SK-N-SH (cell line): Measurements from ENCODE around the gene PHC3. TPM values are rescaled to one million over a fixed set of nuclear protein-coding genes. Genes with fewer than 3 reads are reported as not detected.

Experiments used
- CTCF ChIA-PET: fragments of 300-600, 350-600 bp; formaldehyde crosslinking; extraction: SDS; loops from one replicate; lab custom pipeline; 2021; lab: Yijun Ruan, JAX
- POLR2A ChIA-PET: fragments of 350-600 bp; sonication (Branson Sonifier 250); formaldehyde crosslinking; extraction: SDS; loops from one replicate; lab custom pipeline; 2020; ENCODE audit warnings: antibody characterized with exemption, inconsistent platforms; lab: Yijun Ruan, JAX
- DNase-seq: peaks from one replicate; pipeline ENCODE4 v3.0.0; 2012
- H2AFZ ChIP-seq: fragments of 200-600 bp; sonication (generic); 2 replicates; pipeline ENCODE4 v1.8.1; 2016; ENCODE audit warnings: antibody characterized with exemption, mild to moderate bottlenecking, low read depth
- H3F3A ChIP-seq: fragments of 200-600 bp; sonication (generic); replicated peaks from 2 replicates; pipeline ENCODE3; 2016; ENCODE audit warnings: antibody characterized with exemption, mild to moderate bottlenecking; ENCODE audit not compliant: insufficient read depth
- H3K27ac ChIP-seq, 2 experiments: fragments of 200-500 bp in 1 of 2; fragments of 200-600 bp in 1 of 2; sonication (Bioruptor generic) in 1 of 2; sonication (generic), shearing (Covaris generic) in 1 of 2; 2 replicates each; pipeline versions ENCODE4 v1.5.1 to v1.6.1; 2014 to 2016; ENCODE audit warnings: low read depth in 2 of 2, inconsistent platforms in 1 of 2, low read length in 1 of 2, mild to moderate bottlenecking in 1 of 2, mixed read lengths in 1 of 2
- H3K27me3 ChIP-seq: fragments of 200-600 bp; sonication (generic), shearing (Covaris generic); 2 replicates; pipeline ENCODE4 v1.6.1; 2016; ENCODE audit warnings: mixed run types; ENCODE audit not compliant: insufficient read depth
- H3K36me3 ChIP-seq, 2 experiments: fragments of 200-500 bp in 1 of 2; fragments of 200-600 bp in 1 of 2; sonication (Bioruptor generic) in 1 of 2; sonication (generic) in 1 of 2; replicated peaks in 1 of 2; 2 replicates each; pipeline versions ENCODE3 to v1.5.1; 2014 to 2016; ENCODE audit warnings: low read length in 1 of 2, mild to moderate bottlenecking in 1 of 2; ENCODE audit not compliant: insufficient read depth in 2 of 2, control insufficient read depth in 1 of 2
- H3K4me1 ChIP-seq, 2 experiments: fragments of 200-500 bp in 1 of 2; fragments of 200-600 bp in 1 of 2; sonication (Bioruptor generic) in 1 of 2; sonication (generic), shearing (Covaris generic) in 1 of 2; 2 replicates each; pipeline versions ENCODE4 v1.5.1 to v1.6.1; 2014 to 2016; ENCODE audit warnings: low read depth in 1 of 2, low read length in 1 of 2, mixed run types in 1 of 2; ENCODE audit not compliant: insufficient read depth in 2 of 2, control insufficient read depth in 1 of 2
- H3K4me2 ChIP-seq: fragments of 200-600 bp; sonication (generic), shearing (Covaris generic); 2 replicates; pipeline ENCODE4 v1.6.1; 2017; ENCODE audit warnings: mixed run types
- H3K4me3 ChIP-seq, 2 experiments: fragments of 200-500 bp in 1 of 2; fragments of 200-600 bp in 1 of 2; sonication (Bioruptor generic) in 1 of 2; sonication (generic), shearing (Covaris generic) in 1 of 2; 2 replicates each; pipeline versions ENCODE4 v1.5.1 to v1.8.1; 2014 to 2016; ENCODE audit warnings: low read depth in 2 of 2, inconsistent platforms in 1 of 2, low read length in 1 of 2, mild to moderate bottlenecking in 1 of 2, mixed read lengths in 1 of 2, moderate library complexity in 1 of 2
- H3K79me2 ChIP-seq: fragments of 200-600 bp; sonication (generic); 2 replicates; pipeline ENCODE4 v1.8.1; 2017; ENCODE audit warnings: mild to moderate bottlenecking; ENCODE audit not compliant: insufficient read depth
- H3K9ac ChIP-seq: fragments of 200-600 bp; sonication (generic); 2 replicates; pipeline ENCODE4 v1.6.1; 2017; ENCODE audit warnings: mixed run types
- H3K9me2 ChIP-seq: fragments of 200-600 bp; sonication (generic); 2 replicates; pipeline ENCODE4 v1.6.1; 2017; ENCODE audit warnings: mixed run types
- H3K9me3 ChIP-seq: fragments of 200-600 bp; sonication (generic); 2 replicates; pipeline ENCODE4 v1.6.1; 2017; ENCODE audit warnings: mixed run types, mild to moderate bottlenecking, moderate library complexity
- H4K20me1 ChIP-seq: fragments of 200-600 bp; sonication (generic); 2 replicates; pipeline ENCODE4 v1.6.1; 2017; ENCODE audit warnings: mild to moderate bottlenecking, mixed run types; ENCODE audit not compliant: insufficient read depth
- FOSL2 ChIP-seq: IDR thresholded peaks from 2 replicates; pipeline ENCODE4 v1.4.0; 2012; ENCODE audit warnings: low read depth, mild to moderate bottlenecking, moderate library complexity, borderline replicate concordance
- FOXJ3 ChIP-seq: sonication (generic); formaldehyde crosslinking; IDR thresholded peaks from 2 replicates; pipeline ENCODE4 v1.5.1; 2020; ENCODE audit warnings: mild to moderate bottlenecking, missing genetic modification reagents
- FOXM1 ChIP-seq: IDR thresholded peaks from 2 replicates; pipeline ENCODE4 v1.4.0; 2012; ENCODE audit warnings: low read depth, mild to moderate bottlenecking
- GABPA ChIP-seq: IDR thresholded peaks from 2 replicates; pipeline ENCODE4 v1.4.0; 2012; ENCODE audit warnings: low read depth, mild to moderate bottlenecking
- GATA2 ChIP-seq: sonication (generic); formaldehyde crosslinking; IDR thresholded peaks from 2 replicates; pipeline ENCODE4 v1.5.0; 2020; ENCODE audit warnings: mild to moderate bottlenecking, missing genetic modification reagents
- MXI1 ChIP-seq: IDR thresholded peaks from 2 replicates; pipeline ENCODE4 v1.6.1; 2012; ENCODE audit warnings: mild to moderate bottlenecking, low read depth, low read length, improper control_type of control experiment
- RAD21 ChIP-seq: IDR thresholded peaks from 2 replicates; pipeline ENCODE4 v1.6.1; 2012; ENCODE audit warnings: mild to moderate bottlenecking, low read length
- RCOR1 ChIP-seq: fragments of 150-350 bp; IDR thresholded peaks from 2 replicates; pipeline ENCODE4 v1.6.1; 2017; ENCODE audit warnings: antibody characterized with exemption, low read length
- SMC3 ChIP-seq: IDR thresholded peaks from 2 replicates; pipeline ENCODE4 v1.6.1; 2012; ENCODE audit warnings: low read depth, low read length, improper control_type of control experiment
- TAF1 ChIP-seq: IDR thresholded peaks from 2 replicates; pipeline ENCODE4 v1.6.1; 2012; ENCODE audit warnings: low read depth, mild to moderate bottlenecking, low read length, moderate library complexity, borderline replicate concordance
- TCF12 ChIP-seq: IDR thresholded peaks from 2 replicates; pipeline ENCODE4 v1.4.0; 2012
- TEAD4 ChIP-seq: IDR thresholded peaks from 2 replicates; pipeline ENCODE4 v1.4.0; 2012; ENCODE audit warnings: mild to moderate bottlenecking, borderline replicate concordance; ENCODE audit not compliant: insufficient read depth
- WGBS: methylation state at CpG from one replicate; pipeline ENCODE4 v1.1.6; 2017; ENCODE audit warnings: low lambda C conversion rate; 5-methylcytosine and 5-hydroxymethylcytosine counted together
- polyA plus RNA-seq, 3 experiments: library from polyadenylated mRNA; depleted of rRNA; stranded (reverse); fragments of >200 nt; gene quantifications; 2 replicates each; pipeline ENCODE4 v1.2.3, GENCODE V29; 2012
- TF ChIP-seq, protein P1 (sequence below): IDR thresholded peaks from 2 replicates; pipeline ENCODE4 v1.6.1; 2012; ENCODE audit warnings: mild to moderate bottlenecking, low read depth, low read length, moderate library complexity
- TF ChIP-seq, protein P2 (sequence below): IDR thresholded peaks from 2 replicates; pipeline ENCODE4 v1.4.0; 2012; ENCODE audit warnings: low read depth
- TF ChIP-seq, protein P3 (sequence below): IDR thresholded peaks from 2 replicates; pipeline ENCODE4 v1.4.0; 2012; ENCODE audit warnings: low read depth, borderline replicate concordance
- TF ChIP-seq, protein P4 (sequence below): fragments of 150-350 bp; IDR thresholded peaks from 2 replicates; pipeline ENCODE4 v1.6.1; 2017; ENCODE audit warnings: antibody characterized with exemption, low read length, low read depth, borderline replicate concordance

Gene PHC3
- polyA plus RNA-seq, 1 of the 3 experiments (the other 2 are of a cell fraction), result 9.2 TPM

DNA sequence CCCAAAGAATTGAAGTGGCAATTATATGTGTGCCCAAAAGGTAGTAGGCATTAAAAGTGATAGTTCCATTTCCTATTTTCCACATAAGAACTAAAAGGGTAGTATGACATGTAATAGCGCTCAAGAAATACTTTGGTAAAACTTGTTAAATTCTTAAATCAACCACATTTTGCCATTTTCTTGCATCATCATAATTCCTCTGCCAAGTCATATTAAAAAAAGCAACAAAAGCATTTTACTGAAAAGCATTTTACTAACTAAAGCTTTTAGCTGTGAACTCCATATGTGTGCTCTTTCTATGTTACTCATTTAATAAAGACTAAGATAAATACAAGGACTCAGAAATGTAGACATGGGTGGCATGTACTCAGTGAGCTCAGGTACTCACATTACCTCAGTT, 73.6 kb downstream of the PHC3 start:
- Histone ChIP-seq H3K27me3 (no peaks in the 10 kb centered on the region), H2AFZ (no peak overlapping the region), H3K79me2 (no peaks in the 10 kb centered on the region), H4K20me1 (no peaks in the 10 kb centered on the region), H3K27ac (no peak overlapping the region), H3K4me2 (no peak overlapping the region), H3K36me3 (peaks cover 58 to 62% of the 10 kb centered on the region in 2 experiments), H3K4me1 (peaks cover 0 to 10% of the 10 kb centered on the region in 2 experiments; a peak in 1 of 4 replicates), H3F3A (peaks cover 6% of the 10 kb centered on the region), H3K9me3 (no peaks in the 10 kb centered on the region), H3K9me2 (no peaks in the 10 kb centered on the region), H3K9ac (no peak overlapping the region), H3K4me3 (no peak overlapping the region)
- no peak for DNase-seq
- ChIA-PET CTCF (no interaction called here), POLR2A (no interaction called here)
- no peak for TF ChIP-seq MXI1
- TF ChIP-seq FOXM1, result no peak
- no peak for TF ChIP-seq RAD21
- no peak for TF ChIP-seq RCOR1
- TF ChIP-seq TEAD4, result no peak
- TF ChIP-seq, protein P1, sequence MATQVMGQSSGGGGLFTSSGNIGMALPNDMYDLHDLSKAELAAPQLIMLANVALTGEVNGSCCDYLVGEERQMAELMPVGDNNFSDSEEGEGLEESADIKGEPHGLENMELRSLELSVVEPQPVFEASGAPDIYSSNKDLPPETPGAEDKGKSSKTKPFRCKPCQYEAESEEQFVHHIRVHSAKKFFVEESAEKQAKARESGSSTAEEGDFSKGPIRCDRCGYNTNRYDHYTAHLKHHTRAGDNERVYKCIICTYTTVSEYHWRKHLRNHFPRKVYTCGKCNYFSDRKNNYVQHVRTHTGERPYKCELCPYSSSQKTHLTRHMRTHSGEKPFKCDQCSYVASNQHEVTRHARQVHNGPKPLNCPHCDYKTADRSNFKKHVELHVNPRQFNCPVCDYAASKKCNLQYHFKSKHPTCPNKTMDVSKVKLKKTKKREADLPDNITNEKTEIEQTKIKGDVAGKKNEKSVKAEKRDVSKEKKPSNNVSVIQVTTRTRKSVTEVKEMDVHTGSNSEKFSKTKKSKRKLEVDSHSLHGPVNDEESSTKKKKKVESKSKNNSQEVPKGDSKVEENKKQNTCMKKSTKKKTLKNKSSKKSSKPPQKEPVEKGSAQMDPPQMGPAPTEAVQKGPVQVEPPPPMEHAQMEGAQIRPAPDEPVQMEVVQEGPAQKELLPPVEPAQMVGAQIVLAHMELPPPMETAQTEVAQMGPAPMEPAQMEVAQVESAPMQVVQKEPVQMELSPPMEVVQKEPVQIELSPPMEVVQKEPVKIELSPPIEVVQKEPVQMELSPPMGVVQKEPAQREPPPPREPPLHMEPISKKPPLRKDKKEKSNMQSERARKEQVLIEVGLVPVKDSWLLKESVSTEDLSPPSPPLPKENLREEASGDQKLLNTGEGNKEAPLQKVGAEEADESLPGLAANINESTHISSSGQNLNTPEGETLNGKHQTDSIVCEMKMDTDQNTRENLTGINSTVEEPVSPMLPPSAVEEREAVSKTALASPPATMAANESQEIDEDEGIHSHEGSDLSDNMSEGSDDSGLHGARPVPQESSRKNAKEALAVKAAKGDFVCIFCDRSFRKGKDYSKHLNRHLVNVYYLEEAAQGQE, result no peak
- TF ChIP-seq TAF1, result no peak
- TF ChIP-seq, protein P2, sequence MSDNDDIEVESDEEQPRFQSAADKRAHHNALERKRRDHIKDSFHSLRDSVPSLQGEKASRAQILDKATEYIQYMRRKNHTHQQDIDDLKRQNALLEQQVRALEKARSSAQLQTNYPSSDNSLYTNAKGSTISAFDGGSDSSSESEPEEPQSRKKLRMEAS, result no peak
- TF ChIP-seq, protein P3, sequence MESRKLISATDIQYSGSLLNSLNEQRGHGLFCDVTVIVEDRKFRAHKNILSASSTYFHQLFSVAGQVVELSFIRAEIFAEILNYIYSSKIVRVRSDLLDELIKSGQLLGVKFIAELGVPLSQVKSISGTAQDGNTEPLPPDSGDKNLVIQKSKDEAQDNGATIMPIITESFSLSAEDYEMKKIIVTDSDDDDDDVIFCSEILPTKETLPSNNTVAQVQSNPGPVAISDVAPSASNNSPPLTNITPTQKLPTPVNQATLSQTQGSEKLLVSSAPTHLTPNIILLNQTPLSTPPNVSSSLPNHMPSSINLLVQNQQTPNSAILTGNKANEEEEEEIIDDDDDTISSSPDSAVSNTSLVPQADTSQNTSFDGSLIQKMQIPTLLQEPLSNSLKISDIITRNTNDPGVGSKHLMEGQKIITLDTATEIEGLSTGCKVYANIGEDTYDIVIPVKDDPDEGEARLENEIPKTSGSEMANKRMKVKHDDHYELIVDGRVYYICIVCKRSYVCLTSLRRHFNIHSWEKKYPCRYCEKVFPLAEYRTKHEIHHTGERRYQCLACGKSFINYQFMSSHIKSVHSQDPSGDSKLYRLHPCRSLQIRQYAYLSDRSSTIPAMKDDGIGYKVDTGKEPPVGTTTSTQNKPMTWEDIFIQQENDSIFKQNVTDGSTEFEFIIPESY, result no peak
- TF ChIP-seq, protein P4, sequence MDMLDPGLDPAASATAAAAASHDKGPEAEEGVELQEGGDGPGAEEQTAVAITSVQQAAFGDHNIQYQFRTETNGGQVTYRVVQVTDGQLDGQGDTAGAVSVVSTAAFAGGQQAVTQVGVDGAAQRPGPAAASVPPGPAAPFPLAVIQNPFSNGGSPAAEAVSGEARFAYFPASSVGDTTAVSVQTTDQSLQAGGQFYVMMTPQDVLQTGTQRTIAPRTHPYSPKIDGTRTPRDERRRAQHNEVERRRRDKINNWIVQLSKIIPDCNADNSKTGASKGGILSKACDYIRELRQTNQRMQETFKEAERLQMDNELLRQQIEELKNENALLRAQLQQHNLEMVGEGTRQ, result no peak
- no peak for TF ChIP-seq GABPA
- TF ChIP-seq FOSL2, result no peak
- TF ChIP-seq SMC3, result no peak
- TF ChIP-seq GATA2 (CRISPR knock-in tag), result no peak
- no peak for TF ChIP-seq TCF12
- TF ChIP-seq FOXJ3 (CRISPR knock-in tag), result no peak
- 97% methylated on average over 1 of the region's 1 CpG for WGBS
